ENCODE results near the gene ITIH1.

DNA sequence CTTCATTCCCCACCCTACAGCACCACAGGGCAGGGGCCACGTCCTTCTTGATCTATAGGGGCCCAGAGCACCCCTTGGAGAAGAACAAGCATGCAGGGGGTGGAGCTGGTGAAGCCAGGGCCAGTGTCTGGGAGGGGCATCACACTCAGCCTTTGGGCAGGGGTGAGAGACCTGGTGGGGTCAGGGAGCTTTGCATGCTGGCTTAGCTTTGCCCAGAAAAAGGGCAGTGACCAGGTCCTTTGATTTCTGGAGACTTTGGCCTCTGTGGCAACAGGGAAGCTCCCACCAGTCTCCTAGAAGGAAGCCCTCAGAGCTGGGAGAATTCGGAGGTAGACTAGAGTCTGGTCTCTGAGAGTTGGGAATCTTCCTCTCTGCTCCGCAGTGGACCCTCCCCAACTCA lies 52.1 kb downstream of the ITIH1 start:
- TF ChIP-seq, protein P1, sequence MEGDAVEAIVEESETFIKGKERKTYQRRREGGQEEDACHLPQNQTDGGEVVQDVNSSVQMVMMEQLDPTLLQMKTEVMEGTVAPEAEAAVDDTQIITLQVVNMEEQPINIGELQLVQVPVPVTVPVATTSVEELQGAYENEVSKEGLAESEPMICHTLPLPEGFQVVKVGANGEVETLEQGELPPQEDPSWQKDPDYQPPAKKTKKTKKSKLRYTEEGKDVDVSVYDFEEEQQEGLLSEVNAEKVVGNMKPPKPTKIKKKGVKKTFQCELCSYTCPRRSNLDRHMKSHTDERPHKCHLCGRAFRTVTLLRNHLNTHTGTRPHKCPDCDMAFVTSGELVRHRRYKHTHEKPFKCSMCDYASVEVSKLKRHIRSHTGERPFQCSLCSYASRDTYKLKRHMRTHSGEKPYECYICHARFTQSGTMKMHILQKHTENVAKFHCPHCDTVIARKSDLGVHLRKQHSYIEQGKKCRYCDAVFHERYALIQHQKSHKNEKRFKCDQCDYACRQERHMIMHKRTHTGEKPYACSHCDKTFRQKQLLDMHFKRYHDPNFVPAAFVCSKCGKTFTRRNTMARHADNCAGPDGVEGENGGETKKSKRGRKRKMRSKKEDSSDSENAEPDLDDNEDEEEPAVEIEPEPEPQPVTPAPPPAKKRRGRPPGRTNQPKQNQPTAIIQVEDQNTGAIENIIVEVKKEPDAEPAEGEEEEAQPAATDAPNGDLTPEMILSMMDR (conservative IDR thresholded peaks at IDR 0.05; ENCODE audit: low read depth, low read length), result no peak
- no peak for TF ChIP-seq EZH2phosphoT487 (IDR thresholded peaks at IDR 0.05; ENCODE audit: borderline replicate concordance, low read length)

Data from PC-3 (cell line).